Transverse colon (tissue), 4 donors: Measurements from ENCODE around the gene WASL. TPM values are rescaled to one million over a fixed set of nuclear protein-coding genes. Genes with fewer than 3 reads are reported as not detected.
A peak's percentile ranks its signal among the peaks of the same experiment; 100 is the strongest.
"Not testable (repeated sequence)": the region's sequence is repeated elsewhere in the genome, so short reads cannot be mapped to it uniquely, and the experiment has no call there.

ENCODE experiments used
- DNase-seq: peaks from one replicate; pipeline ENCODE4 v3.0.0-alpha.2; 2019
- H3K27ac ChIP-seq, 4 donors: fragments of 200-600 bp; sonication (generic); 2 replicates each; pipeline ENCODE4 v1.5.1; 2016 to 2018; ENCODE audit warnings: inconsistent platforms in 4 of 4
- H3K27me3 ChIP-seq: fragments of 200-600 bp; sonication (generic); 2 replicates; pipeline ENCODE4 v1.5.1; 2017; ENCODE audit warnings: inconsistent platforms
- H3K36me3 ChIP-seq, 4 donors: fragments of 200-600 bp; sonication (generic); 2 replicates each; pipeline ENCODE4 v1.5.1; 2017 to 2019; ENCODE audit warnings: inconsistent platforms in 4 of 4
- H3K4me1 ChIP-seq, 4 donors: fragments of 200-600 bp; sonication (generic); 2 replicates each; pipeline ENCODE4 v1.5.1; 2017 to 2020; ENCODE audit warnings: inconsistent platforms in 4 of 4
- H3K4me3 ChIP-seq, 4 donors: fragments of 200-600 bp; sonication (generic); 1 replicate in 1 of 4; 2 replicates in 3 of 4; pipeline versions ENCODE4 v1.5.1 to v1.6.1; 2017 to 2019; ENCODE audit warnings: inconsistent platforms in 4 of 4
- H3K9me3 ChIP-seq, 2 donors: fragments of 200-600 bp; sonication (generic); 2 replicates each; pipeline ENCODE4 v1.5.1; 2017 to 2019; ENCODE audit warnings: inconsistent platforms in 2 of 2
- CTCF ChIP-seq, 5 experiments: fragments of 200-600 bp in 3 of 5; fragments of 450-650 bp in 2 of 5; sonication (generic) in 3 of 5; IDR thresholded peaks; 1 replicate in 2 of 5; 2 replicates in 3 of 5; pipeline ENCODE4 v1.5.1; 2016 to 2017; ENCODE audit warnings: antibody characterized with exemption in 5 of 5, inconsistent platforms in 3 of 5, mild to moderate bottlenecking in 2 of 5, moderate library complexity in 1 of 5
- EP300 ChIP-seq: sonication (generic); formaldehyde crosslinking; IDR thresholded peaks from one replicate; pipeline ENCODE4 v1.6.1; 2017; ENCODE audit warnings: antibody characterized with exemption, low read depth
- POLR2A ChIP-seq: fragments of 450-650 bp; IDR thresholded peaks from one replicate; pipeline ENCODE4 v1.6.1; 2016; ENCODE audit warnings: antibody characterized with exemption, mild to moderate bottlenecking, moderate library complexity
- POLR2AphosphoS5 ChIP-seq, 3 donors: sonication (generic); formaldehyde crosslinking; IDR thresholded peaks; one replicate each; pipeline ENCODE4 v1.6.1; 2016; ENCODE audit warnings: antibody characterized with exemption in 3 of 3
- WGBS, 2 donors: methylation state at CpG; one replicate each; pipeline ENCODE4 v1.1.5; 2018; ENCODE audit warnings: low coverage in 1 of 2; 5-methylcytosine and 5-hydroxymethylcytosine counted together
- in situ Hi-C, 4 donors: fragments of 200-750 bp; cut with MboI; loops; one replicate each; pipeline versions ENCODE4 v1.15.0 to v1.15.1; 2017; ENCODE audit warnings: low sequenced_read_pairs in 3 of 4, low pct_ligation_motif_present in 1 of 4, low pct_unique_long_range_greater_than_20kb in 1 of 4
- intact Hi-C: fragments of 100-400 bp; cut with DNase I; formaldehyde crosslinking; loops from one replicate; pipeline ENCODE4 v1.15.1; 2023; ENCODE audit warnings: low total_unique reads
- total RNA-seq, 4 donors: library from RNA; depleted of rRNA; stranded (reverse); fragments of >200 nt; gene quantifications; one replicate each; pipeline ENCODE4 v1.1.0, GENCODE V29; 2016

The WASL gene
- total RNA-seq, 4 donors from 2014 or later = 30.1 to 97.8 (median 65.7) TPM

- Histone ChIP-seq H3K27me3 (no peaks in the 10 kb centered on the region), H3K4me3 (no peak overlapping the region), H3K4me1 (no peaks in the 10 kb centered on the region), H3K36me3 (no peaks in the 10 kb centered on the region), H3K9me3 (no peaks in the 10 kb centered on the region), H3K27ac (no peak overlapping the region)
- intact Hi-C loops = no loop called here
- TF ChIP-seq POLR2A = no peak
- no peak for TF ChIP-seq EP300
- TF ChIP-seq POLR2AphosphoS5 (IDR thresholded peaks at IDR 0.05) = no peak
- TF ChIP-seq CTCF (IDR thresholded peaks at IDR 0.05) = no peak
- 86 to 88% methylated on average over 2 of the region's 2 CpGs for WGBS, 2 donors
- in situ Hi-C loops = no loop called here
- no peak for DNase-seq
These were observed 110.9 kb downstream of the WASL start for GRCh38 chr7:123637878-123638277.

GRCh38 chr7:123637203-123637602 lies 111.6 kb downstream of the WASL start:
- no peak for TF ChIP-seq CTCF (IDR thresholded peaks at IDR 0.05)
- TF ChIP-seq POLR2AphosphoS5 (IDR thresholded peaks at IDR 0.05) = no peak
- TF ChIP-seq EP300 = no peak
- TF ChIP-seq POLR2A = no peak
- DNase-seq = no peak
- Histone ChIP-seq H3K27ac (no peak overlapping the region), H3K27me3 (no peaks in the 10 kb centered on the region), H3K4me3 (no peak overlapping the region), H3K9me3 (no peaks in the 10 kb centered on the region), H3K36me3 (no peaks in the 10 kb centered on the region), H3K4me1 (no peaks in the 10 kb centered on the region)
- 45 to 54% methylated on average over 3 of the region's 3 CpGs for WGBS, 2 donors
- intact Hi-C loops = no loop called here
- in situ Hi-C loops = no loop called here

- TF ChIP-seq EP300 (no peak), POLR2A (no peak), POLR2AphosphoS5 (IDR thresholded peaks at IDR 0.05) (no peak), CTCF (IDR thresholded peaks at IDR 0.05) (peak in 4 of 5 experiments; percentile 28 to 37 (median 35))
These were observed 113.0 kb downstream of the WASL start for GRCh38 chr7:123635551-123636359.

GRCh38 chr7:123634011-123634573 lies 114.7 kb downstream of the WASL start:
- in situ Hi-C loops = not testable (repeated sequence)

More at GRCh38 chr7:123635551-123636359, 113.0 kb downstream of the WASL start:
- DNase-seq = no peak
- H3K27me3 ChIP-seq = no peaks in the 10 kb centered on the region
- intact Hi-C loops = no loop called here
- H3K9me3 ChIP-seq = no peaks in the 10 kb centered on the region
- 37 to 48% methylated on average over 4 of the region's 4 CpGs for WGBS, 2 donors
- no peaks in the 10 kb centered on the region for H3K4me1 ChIP-seq
- no peak overlapping the region for H3K27ac ChIP-seq
- no peak overlapping the region for H3K4me3 ChIP-seq
- H3K36me3 ChIP-seq = no peaks in the 10 kb centered on the region
- in situ Hi-C loops = no loop called here

More at GRCh38 chr7:123634011-123634573, 114.7 kb downstream of the WASL start:
- H3K36me3 ChIP-seq, DNase-seq, intact Hi-C loops, H3K4me1 ChIP-seq, H3K27me3 ChIP-seq, H3K9me3 ChIP-seq, H3K27ac ChIP-seq, H3K4me3 ChIP-seq: not testable (repeated sequence)
- 72 to 87% methylated on average over 2 of the region's 2 CpGs for WGBS, 2 donors
